HG02852 (cell line): ENCODE data around the gene DIPK1A.

ENCODE experiments used
- ATAC-seq: cut with Tn5 transposase; IDR thresholded peaks from one replicate; pipeline ENCODE4 v1.9.1; 2021; ENCODE audit warnings: mild to moderate bottlenecking, moderate library complexity; ENCODE audit not compliant: unreplicated experiment

Gene DIPK1A

DNA sequence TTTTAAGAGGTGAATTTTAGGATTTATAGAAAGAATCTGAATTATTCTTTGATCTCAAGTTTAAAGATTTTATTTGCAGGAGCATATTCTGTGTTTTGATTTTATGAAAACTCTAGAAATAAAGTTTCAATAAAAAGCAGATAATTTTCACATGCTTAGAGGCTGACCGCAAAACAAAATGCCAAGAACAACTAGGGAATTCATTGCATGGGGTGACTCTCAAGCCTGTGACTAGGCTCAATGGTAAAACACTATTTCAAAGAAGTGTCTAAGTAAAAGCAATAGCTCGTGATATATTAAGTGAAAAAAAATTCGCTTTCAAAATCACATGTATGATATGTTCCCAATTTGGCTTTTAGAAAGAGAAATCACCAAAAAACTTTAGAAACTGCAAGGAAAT is 79.9 kb downstream of the DIPK1A start:
- no peak for ATAC-seq

DNA sequence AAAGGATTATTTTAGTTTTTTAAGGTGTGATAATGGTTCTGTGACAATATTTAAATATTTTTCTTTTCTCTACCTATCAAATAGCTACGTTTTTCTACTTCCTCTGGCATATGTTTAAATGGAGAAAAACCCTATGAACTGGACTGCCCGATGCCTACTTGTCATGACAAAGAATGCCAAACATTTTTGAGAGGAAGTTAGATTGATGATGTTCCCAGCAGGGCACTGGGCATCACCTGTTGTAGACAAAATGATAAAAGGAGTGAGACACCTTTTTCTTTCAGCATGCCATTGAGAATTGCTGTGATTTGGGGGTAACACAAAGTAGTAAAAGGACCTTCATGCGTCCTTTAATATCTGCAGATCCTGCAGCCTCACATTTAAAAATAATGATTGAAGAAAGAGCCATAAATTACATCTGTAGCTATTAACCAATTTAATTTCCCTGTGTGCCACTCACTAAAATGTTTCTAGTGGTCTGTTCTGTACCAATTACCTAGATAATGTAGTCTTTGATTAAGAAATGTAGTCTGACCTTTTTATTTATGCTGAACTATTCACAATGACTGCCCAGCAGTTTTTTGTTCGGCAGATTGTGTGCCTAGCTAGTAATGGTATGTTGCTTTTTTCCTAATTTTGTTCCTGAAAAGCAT is 81.8 kb downstream of the DIPK1A start:
- no peak for ATAC-seq

DNA sequence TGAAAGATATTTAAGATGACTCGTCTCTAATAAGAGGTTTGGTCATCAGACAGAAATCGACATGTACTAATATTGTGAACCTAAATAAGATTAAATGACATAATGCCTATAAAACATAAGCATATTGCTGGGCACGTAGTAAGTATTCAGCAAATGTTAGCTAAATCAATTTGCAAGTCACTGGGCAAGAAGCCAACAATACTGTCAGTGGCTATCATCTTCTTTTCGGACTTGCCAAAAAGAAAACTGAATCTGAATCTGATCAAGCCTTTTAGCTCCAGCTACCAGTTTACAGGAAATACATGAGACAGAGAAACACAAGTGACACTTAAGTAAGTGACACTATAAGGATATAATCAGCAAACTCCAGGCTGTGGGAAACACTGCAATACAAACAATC is 83.5 kb downstream of the DIPK1A start:
- ATAC-seq, result no peak

DNA sequence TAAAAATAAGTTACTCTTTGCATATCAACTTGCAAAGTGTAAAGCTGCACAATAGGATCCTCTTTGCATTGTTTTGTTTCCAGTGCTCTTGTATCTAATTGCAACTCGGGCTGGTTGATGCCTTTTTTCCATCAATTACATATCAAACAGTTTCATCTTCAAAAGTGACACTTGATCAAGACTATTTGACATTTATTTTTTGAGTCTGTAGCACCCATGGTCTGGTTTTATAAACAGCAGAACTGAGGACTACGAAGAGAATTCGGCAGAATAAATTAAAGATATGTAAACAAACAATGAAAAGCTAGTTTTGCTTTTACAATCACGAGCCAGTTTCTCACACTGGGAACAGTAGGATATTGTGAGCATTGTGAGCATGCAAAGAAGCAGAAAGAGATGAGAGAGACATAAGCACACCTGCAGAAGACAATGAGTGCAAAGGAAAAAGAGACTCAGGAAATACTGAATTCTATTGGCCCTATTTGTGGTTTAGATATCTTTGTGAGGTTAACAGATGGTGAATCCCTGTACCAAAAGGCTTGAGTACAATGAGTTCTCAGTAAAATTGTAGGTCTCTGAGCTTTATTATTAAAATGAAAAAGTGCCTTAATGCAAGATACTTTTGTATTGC is 84.1 kb downstream of the DIPK1A start:
- ATAC-seq, result no peak

DNA sequence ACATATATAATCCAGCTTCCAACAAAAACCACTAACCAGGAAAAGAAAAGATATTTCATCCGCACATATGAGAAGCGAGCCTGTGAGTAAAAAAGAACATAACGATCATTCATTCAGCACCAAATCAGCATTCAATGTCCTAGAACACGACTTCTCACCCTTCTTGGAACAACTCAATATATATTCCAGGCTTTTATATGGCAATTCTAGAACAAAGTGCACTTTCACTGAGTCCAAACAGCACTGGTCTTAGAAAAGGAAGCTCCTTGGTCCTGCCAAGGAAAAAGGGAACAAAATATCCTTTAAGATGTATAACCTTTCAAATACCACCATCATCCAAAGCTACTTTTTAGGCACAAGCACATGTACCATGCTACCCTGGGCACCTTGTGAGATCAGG is 84.9 kb downstream of the DIPK1A start:
- ATAC-seq, result no peak

DNA sequence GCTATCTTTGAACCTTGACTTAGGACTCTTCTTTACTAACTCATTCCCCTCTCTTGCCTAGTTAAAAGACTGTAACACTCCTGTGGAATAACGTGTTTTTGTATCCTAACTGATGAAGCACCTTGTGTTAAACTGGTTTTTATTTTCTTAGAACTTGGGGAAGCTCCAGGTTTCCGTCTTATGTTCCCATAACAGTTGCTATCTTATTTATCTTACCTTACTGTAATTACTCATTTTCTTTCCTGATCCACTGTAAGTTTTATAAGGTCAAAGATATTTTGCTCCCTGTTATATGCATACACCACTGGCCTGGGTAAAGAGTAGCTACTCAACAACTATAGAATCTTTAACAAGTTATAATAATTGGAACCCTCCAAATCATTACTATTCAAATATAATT is 86.3 kb downstream of the DIPK1A start:
- ATAC-seq, result no peak

DNA sequence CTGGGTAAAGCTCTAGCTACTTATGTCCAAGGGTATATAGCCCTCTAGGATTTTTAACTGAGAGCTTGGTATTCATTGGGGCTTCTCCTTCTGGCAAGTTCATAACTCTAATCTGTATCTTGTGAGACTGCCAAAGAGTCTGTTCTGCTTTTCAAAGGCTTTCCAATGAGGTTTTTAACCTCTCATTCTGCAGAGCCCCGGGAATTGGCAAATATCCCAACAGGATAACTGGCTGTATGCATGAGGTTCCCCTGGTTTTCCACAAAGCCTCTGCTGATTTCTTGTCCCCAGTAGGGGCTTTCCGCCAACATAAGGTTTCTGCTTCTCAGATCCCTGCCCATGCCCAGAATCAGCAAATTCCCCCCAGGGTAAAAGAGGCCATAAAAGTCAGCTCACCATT is 88.5 kb downstream of the DIPK1A start:
- ATAC-seq, result no peak

DNA sequence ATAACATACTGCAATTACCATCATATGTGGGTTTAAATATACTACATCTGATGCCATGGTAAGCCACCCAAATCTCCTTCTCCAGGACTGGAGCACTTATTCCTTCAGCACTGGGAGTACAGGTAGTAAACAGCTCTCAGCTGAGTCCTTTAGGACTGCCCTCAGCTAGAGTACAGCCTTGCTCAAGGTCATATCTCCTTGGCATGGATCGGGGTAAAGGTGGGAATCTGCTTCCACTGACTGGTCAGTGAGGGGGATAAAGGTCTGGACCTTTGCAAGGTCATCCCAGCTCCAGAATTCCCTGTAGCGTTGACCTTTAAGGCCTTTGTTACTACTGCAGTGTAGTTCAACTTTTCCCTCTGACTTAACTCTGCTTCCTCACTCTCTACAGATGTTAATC is 90.7 kb downstream of the DIPK1A start:
- no peak for ATAC-seq

DNA sequence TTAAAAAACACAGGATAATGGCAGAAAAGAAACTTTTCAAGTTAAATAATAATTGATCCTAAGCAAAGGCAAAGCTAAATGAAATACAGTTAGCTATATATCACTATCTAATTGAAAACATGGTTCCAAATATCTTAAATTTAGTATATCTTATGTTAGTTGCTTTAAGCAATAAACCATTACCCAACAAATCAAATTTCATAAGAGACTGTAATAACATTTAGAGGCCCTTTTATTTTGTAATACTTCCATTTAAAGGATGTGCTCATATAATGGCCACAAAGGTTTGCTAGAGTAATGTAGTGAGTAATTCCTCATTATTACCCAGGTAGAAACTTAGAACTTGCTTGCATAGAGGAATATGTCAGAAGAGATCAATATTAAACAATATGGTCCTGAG is 97.1 kb downstream of the DIPK1A start:
- no peak for ATAC-seq

DNA sequence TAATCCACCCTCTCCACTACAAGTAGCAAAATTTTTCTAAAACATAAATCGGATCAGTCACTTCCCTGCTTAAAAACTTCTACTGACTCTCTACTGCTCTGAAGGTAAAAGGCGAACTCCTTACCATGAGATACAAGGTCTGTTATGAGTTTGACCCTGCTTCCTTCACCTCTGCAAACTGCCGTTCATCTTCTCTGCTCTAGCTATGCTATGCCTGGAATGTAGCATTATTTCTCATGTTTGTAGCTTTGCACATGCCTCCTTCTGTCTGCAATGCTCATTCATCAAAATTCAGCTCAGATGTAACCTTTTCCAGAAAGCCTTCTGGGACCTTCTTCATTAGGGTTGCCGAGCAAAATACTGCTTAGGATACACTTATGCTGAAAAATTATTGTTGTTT is 98.7 kb downstream of the DIPK1A start:
- ATAC-seq, result no peak

DNA sequence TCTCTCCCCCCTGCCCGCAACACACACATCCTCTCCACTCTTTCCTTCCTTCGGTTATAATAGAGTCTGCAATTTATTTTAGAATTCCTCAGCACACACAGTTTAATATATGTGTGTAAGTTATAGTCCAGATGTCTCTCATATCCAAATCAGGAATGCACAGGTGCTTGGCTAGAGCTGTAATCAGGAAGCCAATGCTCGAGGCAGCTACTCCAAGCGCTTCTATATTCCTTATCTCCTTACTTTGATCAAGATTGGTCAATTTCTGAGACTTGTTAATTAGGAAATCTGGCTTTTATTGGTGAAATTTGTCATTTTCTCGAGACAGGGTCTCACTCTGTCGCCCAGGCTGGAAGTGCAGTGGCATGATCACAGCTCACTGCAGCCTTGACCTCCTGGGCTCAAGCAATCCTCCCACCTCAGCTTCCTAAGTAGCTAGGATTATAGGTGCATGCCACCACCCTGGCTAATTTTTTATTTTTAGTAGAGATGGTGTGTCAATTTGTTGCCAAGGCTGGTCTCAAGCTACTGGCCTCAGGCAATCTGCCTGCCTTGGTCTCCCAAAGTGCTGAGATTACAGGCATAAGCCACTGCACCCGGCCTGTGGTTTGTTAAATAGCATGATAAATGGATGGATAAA is 101.7 kb downstream of the DIPK1A start:
- ATAC-seq, result no peak

DNA sequence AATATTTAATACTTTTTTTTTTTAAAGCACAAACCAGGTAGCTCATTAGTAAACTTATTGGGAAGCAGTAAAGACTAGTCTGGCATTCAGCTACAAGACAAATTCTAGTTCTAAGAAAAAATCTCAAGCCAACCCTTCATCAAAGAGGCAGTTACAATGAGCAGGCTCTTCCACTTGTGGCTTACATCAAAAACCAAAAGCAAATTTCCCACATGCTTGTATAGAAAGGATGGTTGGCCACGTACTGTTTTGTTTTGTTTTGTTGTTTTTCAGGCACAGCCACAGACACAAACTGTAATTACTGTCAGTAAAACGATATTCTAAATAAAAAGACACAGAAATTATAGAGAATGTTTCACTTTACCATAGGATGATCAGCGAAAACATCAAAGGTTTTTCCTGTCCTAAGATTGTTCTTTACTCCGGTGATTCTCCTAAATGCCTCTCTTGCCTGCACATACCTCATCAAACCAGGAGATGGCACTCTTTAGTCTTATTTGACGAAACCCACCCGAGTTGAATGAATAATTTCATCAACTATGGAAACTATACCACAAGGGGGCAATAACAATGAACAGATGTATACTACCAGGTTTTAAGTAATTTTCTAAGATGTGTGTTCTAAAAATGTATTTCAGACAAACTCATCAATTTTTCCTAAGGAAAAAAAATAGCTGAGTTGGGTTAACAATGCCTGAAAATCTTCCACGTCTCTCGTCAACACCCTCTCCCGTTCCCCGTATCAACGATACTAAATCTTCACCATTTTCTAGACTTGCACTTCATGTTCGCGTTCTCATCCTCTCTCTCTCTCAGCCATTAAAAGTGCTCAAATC is 102.5 kb downstream of the DIPK1A start:
- ATAC-seq, result no peak

DNA sequence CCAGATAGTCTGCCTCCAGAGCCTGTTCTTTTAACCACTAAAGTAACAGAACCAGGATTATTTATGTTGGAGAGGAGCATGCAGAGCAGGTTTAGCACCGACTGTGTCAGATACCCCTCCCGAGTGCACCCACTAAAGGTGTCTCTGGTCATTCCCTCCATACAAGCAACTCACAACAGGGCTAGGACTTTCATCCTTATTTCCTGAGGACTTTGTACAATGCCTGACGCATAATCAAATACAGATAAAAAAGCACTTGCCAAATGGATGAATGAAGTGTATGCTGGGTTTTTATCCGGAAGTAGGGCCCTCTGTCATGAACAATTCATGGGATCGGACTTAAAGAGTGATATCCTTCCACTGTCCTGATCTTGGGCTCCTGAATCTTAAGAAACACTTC is 103.4 kb downstream of the DIPK1A start:
- ATAC-seq, result no peak

DNA sequence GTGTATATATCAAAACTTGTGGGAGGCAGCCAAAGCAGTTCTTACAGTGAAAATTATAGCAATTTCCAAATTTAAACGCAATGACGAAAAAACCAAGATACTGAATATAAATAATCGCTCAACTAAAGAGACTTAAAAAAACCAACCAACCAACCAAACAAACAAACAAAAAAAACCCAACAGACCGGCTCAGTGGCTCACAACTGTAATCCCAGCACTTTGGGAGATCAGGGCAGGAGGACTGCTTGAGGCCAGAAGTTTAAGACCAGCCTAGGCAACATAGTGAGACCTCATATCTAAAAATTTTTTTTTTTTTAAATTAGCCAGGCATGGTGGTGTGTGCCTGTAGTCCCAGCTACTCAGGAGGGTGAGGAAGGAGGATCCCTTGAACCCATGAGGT is 106.0 kb downstream of the DIPK1A start:
- ATAC-seq, result no peak

DNA sequence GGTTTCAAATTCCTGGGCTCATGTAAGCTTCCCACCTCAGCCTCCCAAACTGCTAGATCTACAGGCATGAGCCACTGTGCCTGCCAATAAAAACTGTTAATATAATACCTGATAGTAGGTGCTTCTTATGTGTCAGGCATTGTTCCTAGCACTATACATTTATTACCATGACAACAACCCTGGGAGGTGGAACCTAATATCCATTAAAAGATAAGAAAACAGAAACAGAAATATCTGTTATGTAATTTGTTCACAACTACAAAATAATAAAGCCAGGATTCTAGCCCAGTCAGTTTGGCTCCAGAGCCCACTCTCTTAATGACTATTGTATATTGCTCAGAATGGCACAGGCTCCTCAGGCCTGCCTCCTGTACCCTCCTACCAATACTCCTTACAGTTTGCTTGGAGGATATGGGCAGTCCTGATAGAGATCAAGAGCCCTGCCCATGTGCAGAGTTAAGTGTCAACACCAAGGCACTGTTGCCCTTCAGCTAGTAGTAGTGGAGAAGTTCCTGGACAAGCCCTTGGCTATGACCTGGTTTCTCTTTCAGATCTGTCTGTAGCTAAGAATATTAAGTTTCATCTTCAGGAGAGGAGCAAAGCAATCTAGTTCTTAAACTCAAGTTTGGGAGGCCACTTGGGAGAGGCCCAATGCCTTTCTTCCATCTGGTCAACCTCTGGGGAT is 107.0 kb downstream of the DIPK1A start:
- no peak for ATAC-seq

DNA sequence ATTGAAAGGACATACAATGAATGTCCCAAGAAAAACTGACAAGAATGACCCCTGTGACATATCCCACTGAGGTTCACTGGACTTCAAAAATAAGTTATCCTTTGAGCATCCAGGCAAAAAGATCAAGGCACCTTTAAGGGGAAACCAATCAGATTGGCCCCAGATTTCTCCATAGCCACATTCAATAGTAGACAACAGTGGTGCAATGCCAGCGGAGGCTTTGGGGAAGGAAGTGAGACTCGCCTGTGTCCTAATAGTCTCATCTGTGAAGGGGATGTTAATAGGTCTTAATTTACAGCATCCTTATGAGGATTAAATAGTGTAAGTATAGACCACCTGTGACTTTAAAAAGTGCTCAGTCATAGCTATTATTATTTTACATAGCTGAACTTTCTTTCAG is 108.0 kb downstream of the DIPK1A start:
- ATAC-seq, result no peak

DNA sequence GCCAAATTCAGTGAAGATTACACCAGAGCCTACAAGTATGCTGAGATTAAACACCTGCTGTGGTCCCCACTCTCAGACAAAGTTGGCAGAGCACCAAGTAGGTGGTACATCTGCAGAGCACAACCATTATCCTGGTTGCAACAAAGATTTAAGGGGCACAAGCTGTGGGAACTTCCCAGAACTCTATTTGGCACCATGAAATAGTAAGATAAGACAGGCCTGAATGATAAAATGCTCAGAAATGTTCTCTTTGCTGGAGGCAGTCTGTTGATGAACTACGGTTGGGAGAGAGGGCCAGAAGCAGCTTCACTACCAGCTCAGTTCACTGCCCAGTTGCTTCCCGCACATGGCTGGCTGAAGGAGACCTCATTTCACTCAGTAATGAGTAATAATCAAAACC is 109.5 kb downstream of the DIPK1A start:
- no peak for ATAC-seq

DNA sequence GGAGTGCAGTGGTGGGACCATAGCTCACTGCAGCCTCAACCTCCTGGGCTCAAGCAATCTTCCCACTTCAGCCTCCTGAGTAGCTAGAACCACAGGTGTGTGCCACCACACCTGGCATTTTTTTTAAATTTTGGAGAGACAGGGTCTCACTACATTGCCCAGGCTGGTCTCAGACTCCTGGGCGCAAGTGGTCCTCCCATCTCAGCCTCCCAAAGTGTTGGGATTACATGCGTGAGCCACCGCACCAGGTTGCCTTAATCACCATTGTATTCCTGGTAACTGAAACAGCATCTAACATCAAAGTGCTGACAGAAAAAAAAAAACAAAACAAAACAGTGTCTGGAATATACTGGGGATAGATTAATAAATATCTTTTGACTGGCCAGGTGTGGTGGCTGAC is 111.2 kb downstream of the DIPK1A start:
- ATAC-seq, result no peak

DNA sequence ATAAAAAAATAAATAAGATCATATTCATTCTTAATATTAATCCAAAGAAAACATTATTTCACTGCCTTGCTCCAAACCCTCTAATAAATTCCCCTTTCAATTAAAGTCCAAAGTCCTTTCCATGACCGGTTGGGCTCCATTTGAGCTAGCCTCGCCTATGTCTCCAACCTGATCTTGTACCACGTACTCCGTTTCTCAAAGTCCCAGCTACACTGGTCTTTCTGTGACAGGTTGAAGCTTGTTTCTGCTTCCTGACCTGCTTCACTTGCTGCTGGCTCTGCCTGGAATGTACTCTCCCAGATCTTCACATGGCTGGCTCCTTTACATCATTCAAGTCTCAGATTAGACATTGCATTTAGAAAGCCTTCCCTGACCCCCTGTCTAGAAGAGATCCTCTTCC is 113.1 kb downstream of the DIPK1A start:
- ATAC-seq, result no peak

DNA sequence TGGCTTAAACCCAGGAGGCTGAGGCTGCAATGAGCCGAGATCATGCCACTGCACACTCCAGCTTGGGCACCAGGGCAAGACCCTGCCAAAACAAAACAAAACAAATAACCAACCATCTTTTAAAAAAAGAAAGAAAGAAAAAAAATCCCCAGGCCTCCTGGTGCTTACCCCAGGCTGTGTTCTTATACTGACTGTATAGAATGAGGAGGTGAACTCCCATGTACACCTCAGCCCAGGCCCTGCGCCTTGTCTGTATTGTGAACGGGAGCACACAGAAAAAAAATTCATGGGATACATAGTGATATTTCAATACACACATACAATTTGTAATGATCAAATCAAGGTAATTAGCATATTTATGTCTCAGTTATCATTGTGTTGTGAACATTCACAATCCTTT is 115.4 kb downstream of the DIPK1A start:
- no peak for ATAC-seq

DNA sequence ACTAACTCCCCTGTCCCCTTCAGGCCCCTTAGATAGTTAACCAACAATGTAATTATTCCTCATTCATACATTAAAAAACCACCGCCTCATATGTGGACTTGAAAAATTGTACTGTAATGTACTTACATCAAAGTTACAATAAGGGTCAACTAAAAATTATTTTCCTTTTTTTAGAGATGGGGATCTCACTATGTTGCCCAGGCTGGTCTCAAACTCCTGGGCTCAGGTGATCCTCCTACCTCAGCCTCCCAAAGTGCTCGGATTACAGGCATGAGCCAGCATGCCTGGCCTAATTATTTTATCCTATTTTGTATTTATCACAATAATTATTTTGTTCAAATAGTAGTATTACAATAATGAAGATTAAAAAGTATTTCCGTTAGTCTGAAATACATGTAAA is 116.8 kb downstream of the DIPK1A start:
- ATAC-seq, result no peak
